Activated naive CD8-positive, alpha-beta T cell treated with anti-CD3 and anti-CD28 coated beads, Interleukin-2, amount 10 ng/mL, durations not matched to agents 7 days and 5 days (primary cell): ENCODE measurements around the gene BCL11B. TPM values are rescaled to one million over a fixed set of nuclear protein-coding genes. Genes with fewer than 3 reads are reported as not detected.

ENCODE experiments used
- ATAC-seq: fragments of 150-1000 bp; cut with Tn5 transposase; one replicate; pipeline ENCODE4 v1.10.0; 2021; ENCODE audit warnings: low read depth, moderate library complexity
- POLR2A ChIA-PET: fragments of 350-600 bp; sonication (Branson Sonifier 250); formaldehyde crosslinking; loops from one replicate; lab custom pipeline; 2021; ENCODE audit warnings: antibody characterized with exemption; lab: Charles Lee
- DNase-seq: peaks from one replicate; pipeline ENCODE4 v3.0.0; 2021
- H3K27ac Mint-ChIP-seq: one replicate; pipeline ENCODE4 v1.8.0; 2022; ENCODE audit warnings: mild to moderate bottlenecking, mixed read lengths
- H3K27me3 Mint-ChIP-seq: one replicate; pipeline ENCODE4 v1.8.0; 2022; ENCODE audit warnings: mild to moderate bottlenecking, moderate library complexity, mixed read lengths
- H3K36me3 Mint-ChIP-seq: one replicate; pipeline ENCODE4 v1.8.0; 2021; ENCODE audit warnings: mild to moderate bottlenecking, mixed read lengths
- H3K4me1 Mint-ChIP-seq: one replicate; pipeline ENCODE4 v1.8.0; 2021; ENCODE audit warnings: mixed read lengths
- H3K4me3 Mint-ChIP-seq: one replicate; pipeline ENCODE4 v1.8.0; 2022; ENCODE audit warnings: mild to moderate bottlenecking, moderate library complexity, mixed read lengths
- H3K9me3 Mint-ChIP-seq: one replicate; pipeline ENCODE4 v1.8.0; 2021; ENCODE audit warnings: mixed read lengths
- total RNA-seq, 2 experiments: library from RNA; stranded (reverse); gene quantifications; one replicate each; pipeline ENCODE4 v1.2.3, GENCODE V29; 2021

The BCL11B gene
- total RNA-seq, 2 experiments from 2014 or later, result 99.5 to 104 TPM

- Mint-ChIP-seq H3K27me3 (no peaks in the 10 kb centered on the region), H3K4me3 (peak overlapping the region; percentile 62), H3K9me3 (no peaks in the 10 kb centered on the region), H3K4me1 (peaks cover 60% of the 10 kb centered on the region), H3K27ac (peak overlapping the region; percentile 88), H3K36me3 (peaks cover 29% of the 10 kb centered on the region)
- no peak for ATAC-seq
- DNase-seq, result no peak
- POLR2A ChIA-PET, result interaction anchor here (0.6 to 1.5 kb wide), 9 partner anchors 10 to 475 kb away, joined by 3 to 7 read pairs (median 4); partner anchors contain the start of gene BCL11B
These were observed 93.8 kb downstream of the BCL11B start for GRCh38 chr14:99177886-99178835.

- H3K4me3 Mint-ChIP-seq, result no peak overlapping the region
- H3K27ac Mint-ChIP-seq, result peak overlapping the region; percentile 88
- H3K4me1 Mint-ChIP-seq, result peaks cover 50% of the 10 kb centered on the region
- H3K27me3 Mint-ChIP-seq, result no peaks in the 10 kb centered on the region
- no peak for ATAC-seq
- DNase-seq, result no peak
- H3K36me3 Mint-ChIP-seq, result peaks cover 27% of the 10 kb centered on the region
- POLR2A ChIA-PET, result no interaction called here
- H3K9me3 Mint-ChIP-seq, result no peaks in the 10 kb centered on the region
These were observed 94.8 kb downstream of the BCL11B start for GRCh38 chr14:99177046-99177655.

- Mint-ChIP-seq H3K36me3 (peaks cover 30% of the 10 kb centered on the region), H3K4me1 (peaks cover 42% of the 10 kb centered on the region), H3K27ac (peak overlapping the region; percentile 25), H3K9me3 (no peaks in the 10 kb centered on the region), H3K4me3 (no peak overlapping the region), H3K27me3 (no peaks in the 10 kb centered on the region)
- DNase-seq (no peak), ATAC-seq (no peak)
- POLR2A ChIA-PET, result no interaction called here
These were observed 95.6 kb downstream of the BCL11B start for GRCh38 chr14:99176156-99176945.

- no peak for DNase-seq
- no peak overlapping the region for H3K4me3 Mint-ChIP-seq
- peaks cover 34% of the 10 kb centered on the region for H3K4me1 Mint-ChIP-seq
- no peaks in the 10 kb centered on the region for H3K9me3 Mint-ChIP-seq
- no peaks in the 10 kb centered on the region for H3K27me3 Mint-ChIP-seq
- peaks cover 36% of the 10 kb centered on the region for H3K36me3 Mint-ChIP-seq
- ATAC-seq, result no peak
- no peak overlapping the region for H3K27ac Mint-ChIP-seq
- POLR2A ChIA-PET, result no interaction called here
These were observed 96.5 kb downstream of the BCL11B start for GRCh38 chr14:99175331-99176155.

GRCh38 chr14:99174770-99175319 is 97.2 kb downstream of the BCL11B start:
- no peak for DNase-seq
- no peaks in the 10 kb centered on the region for H3K27me3 Mint-ChIP-seq
- no peaks in the 10 kb centered on the region for H3K9me3 Mint-ChIP-seq
- POLR2A ChIA-PET, result no interaction called here
- H3K4me3 Mint-ChIP-seq, result no peak overlapping the region
- H3K36me3 Mint-ChIP-seq, result peaks cover 39% of the 10 kb centered on the region
- peaks cover 27% of the 10 kb centered on the region for H3K4me1 Mint-ChIP-seq
- ATAC-seq, result no peak
- no peak overlapping the region for H3K27ac Mint-ChIP-seq

- Mint-ChIP-seq H3K4me3 (no peak overlapping the region), H3K27ac (no peak overlapping the region), H3K27me3 (no peaks in the 10 kb centered on the region), H3K4me1 (peaks cover 22% of the 10 kb centered on the region), H3K9me3 (no peaks in the 10 kb centered on the region), H3K36me3 (peaks cover 39% of the 10 kb centered on the region)
- ATAC-seq, result no peak
- POLR2A ChIA-PET, result no interaction called here
- no peak for DNase-seq
These were observed 97.8 kb downstream of the BCL11B start for GRCh38 chr14:99174081-99174769.

GRCh38 chr14:99173506-99173905 is 98.5 kb downstream of the BCL11B start:
- H3K27ac Mint-ChIP-seq, result no peak overlapping the region
- H3K27me3 Mint-ChIP-seq, result no peaks in the 10 kb centered on the region
- POLR2A ChIA-PET, result no interaction called here
- peaks cover 18% of the 10 kb centered on the region for H3K4me1 Mint-ChIP-seq
- DNase-seq (no peak), ATAC-seq (no peak)
- H3K4me3 Mint-ChIP-seq, result no peak overlapping the region
- peaks cover 35% of the 10 kb centered on the region for H3K36me3 Mint-ChIP-seq
- H3K9me3 Mint-ChIP-seq, result no peaks in the 10 kb centered on the region

GRCh38 chr14:99173086-99173485 is 98.9 kb downstream of the BCL11B start:
- no peak overlapping the region for H3K27ac Mint-ChIP-seq
- H3K4me3 Mint-ChIP-seq, result no peak overlapping the region
- ATAC-seq, result no peak
- POLR2A ChIA-PET, result no interaction called here
- no peaks in the 10 kb centered on the region for H3K27me3 Mint-ChIP-seq
- DNase-seq, result no peak
- H3K9me3 Mint-ChIP-seq, result no peaks in the 10 kb centered on the region
- H3K4me1 Mint-ChIP-seq, result peaks cover 16% of the 10 kb centered on the region
- peaks cover 39% of the 10 kb centered on the region for H3K36me3 Mint-ChIP-seq

GRCh38 chr14:99171396-99171795 is 100.6 kb downstream of the BCL11B start:
- no peak for DNase-seq
- Mint-ChIP-seq H3K4me3 (no peak overlapping the region), H3K9me3 (no peaks in the 10 kb centered on the region), H3K36me3 (peaks cover 42% of the 10 kb centered on the region), H3K27ac (no peak overlapping the region), H3K27me3 (no peaks in the 10 kb centered on the region), H3K4me1 (peaks cover 5% of the 10 kb centered on the region)
- no peak for ATAC-seq
- POLR2A ChIA-PET, result no interaction called here

GRCh38 chr14:99169776-99170356 is 102.1 kb downstream of the BCL11B start:
- Mint-ChIP-seq H3K27me3 (no peaks in the 10 kb centered on the region), H3K27ac (no peak overlapping the region), H3K36me3 (peaks cover 38% of the 10 kb centered on the region), H3K9me3 (no peaks in the 10 kb centered on the region), H3K4me1 (peaks cover 4% of the 10 kb centered on the region), H3K4me3 (no peak overlapping the region)
- POLR2A ChIA-PET, result interaction anchor here (0.5 kb wide), 1 partner anchor 30 kb away, joined by 3 read pairs; no protein-coding TSS in a partner anchor
- DNase-seq, result no peak
- no peak for ATAC-seq

GRCh38 chr14:99168330-99168729 is 103.7 kb downstream of the BCL11B start:
- no peak for ATAC-seq
- Mint-ChIP-seq H3K9me3 (peaks cover 4% of the 10 kb centered on the region), H3K27ac (no peak overlapping the region), H3K4me1 (peaks cover 9% of the 10 kb centered on the region), H3K27me3 (no peaks in the 10 kb centered on the region), H3K36me3 (peaks cover 33% of the 10 kb centered on the region), H3K4me3 (no peak overlapping the region)
- POLR2A ChIA-PET, result interaction anchor here (0.7 kb wide), 1 partner anchor 11 kb away, joined by 4 read pairs; no protein-coding TSS in a partner anchor
- no peak for DNase-seq
